Measurements from ENCODE around the gene SLC26A5.

Gene SLC26A5

DNA sequence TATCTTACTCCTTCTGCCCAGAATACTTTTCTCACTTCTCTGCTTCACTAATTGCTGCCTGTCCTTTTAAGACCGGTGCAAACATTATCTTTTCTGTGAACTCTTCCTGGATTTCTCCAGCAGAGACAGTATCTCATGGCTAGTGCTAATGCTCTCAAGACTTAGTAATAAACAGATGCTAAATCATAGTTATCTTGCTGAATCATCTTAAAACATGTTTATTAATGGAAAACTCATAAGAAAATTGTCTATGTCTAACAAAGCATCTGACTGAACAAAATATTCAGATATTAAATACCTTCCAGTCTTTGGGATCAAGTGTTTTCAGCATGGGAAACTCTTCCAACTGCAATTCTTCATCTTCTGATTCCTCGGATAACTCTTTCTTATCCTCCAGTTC is 104.5 kb downstream of the SLC26A5 start:
- H2BK120ac ChIP-seq (ENCODE audit: insufficient read depth, low read length, poor library complexity), result no peak overlapping the region
- H2BK5ac ChIP-seq (ENCODE audit: low read depth, low read length, poor library complexity), result no peak overlapping the region
- H3K4me1 ChIP-seq (ENCODE audit: control insufficient read depth in 1 of 2, insufficient read depth in 2 of 2, low read length in 2 of 2), result no peaks in the 10 kb centered on the region
- no peak overlapping the region for H4K91ac ChIP-seq (ENCODE audit: low read depth, low read length)
- H3K9ac ChIP-seq (ENCODE audit: low read length), result no peak overlapping the region
- H3K79me1 ChIP-seq (ENCODE audit: low read length), result peaks cover 6% of the 10 kb centered on the region
- WGBS (ENCODE audit: extremely low coverage, insufficient coverage, insufficient read length), result no CpG with 5 or more reads among the region's 2 CpGs
- H3K23ac ChIP-seq (ENCODE audit: low read length), result no peak overlapping the region
- no peak overlapping the region for H2AFZ ChIP-seq (ENCODE audit: insufficient read depth, low read length, poor library complexity)
- peaks cover 7% of the 10 kb centered on the region for H3K79me2 ChIP-seq (ENCODE audit: control insufficient read depth, insufficient read depth, low read length, poor library complexity)
- no peak overlapping the region for H3K4me2 ChIP-seq (ENCODE audit: low read length)
- H4K12ac ChIP-seq (ENCODE audit: low read depth, low read length), result no peak overlapping the region
- H3K36me3 ChIP-seq (ENCODE audit: control insufficient read depth in 1 of 2, insufficient read depth in 2 of 2, low read length in 2 of 2), result peaks cover 8 to 20% of the 10 kb centered on the region in 2 experiments
- no peak overlapping the region for H3K27ac ChIP-seq (ENCODE audit: low read depth, low read length)
- H3K14ac ChIP-seq (ENCODE audit: low read length), result no peak overlapping the region
- no peak overlapping the region for H3K4me3 ChIP-seq (ENCODE audit: low read depth, low read length)
- no peak overlapping the region for H2AK5ac ChIP-seq (ENCODE audit: low read length)
- H4K8ac ChIP-seq (ENCODE audit: low read depth, low read length), result no peak overlapping the region
- no peak overlapping the region for H2BK12ac ChIP-seq (ENCODE audit: low read length)
- H3K18ac ChIP-seq (ENCODE audit: low read length), result no peak overlapping the region
- H3K9me3 ChIP-seq (ENCODE audit: insufficient read depth, low read depth, low read length), result no peaks in the 10 kb centered on the region
- no peak overlapping the region for H3K4ac ChIP-seq (ENCODE audit: low read depth, low read length)
- DNase-seq, result no peak
- H3K27me3 ChIP-seq (ENCODE audit: insufficient read depth, low read length), result no peaks in the 10 kb centered on the region

DNA sequence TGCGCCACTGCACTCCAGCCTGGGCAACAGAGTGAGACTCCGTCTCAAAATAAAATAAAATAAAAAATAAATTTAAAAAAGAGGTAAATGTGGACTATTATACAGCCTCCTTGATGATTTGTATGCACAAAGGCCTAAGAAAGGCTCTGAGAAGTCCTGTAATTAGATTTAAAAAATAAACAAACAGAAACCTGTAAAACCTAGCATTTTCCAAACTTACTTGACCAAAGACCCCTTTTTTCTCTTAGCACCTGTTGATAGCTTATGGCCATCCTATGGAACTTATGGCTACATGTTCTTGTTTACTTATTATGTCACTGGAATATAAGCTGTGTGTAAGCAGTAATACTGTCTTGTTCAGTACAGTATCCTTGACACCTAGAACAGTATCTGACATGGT is 107.1 kb downstream of the SLC26A5 start:
- H3K27ac ChIP-seq (ENCODE audit: low read depth, low read length), result no peak overlapping the region
- no peak overlapping the region for H2AFZ ChIP-seq (ENCODE audit: insufficient read depth, low read length, poor library complexity)
- H3K14ac ChIP-seq (ENCODE audit: low read length), result no peak overlapping the region
- no peak for DNase-seq
- no peak overlapping the region for H4K8ac ChIP-seq (ENCODE audit: low read depth, low read length)
- no CpG with 5 or more reads among the region's 2 CpGs for WGBS (ENCODE audit: extremely low coverage, insufficient coverage, insufficient read length)
- H3K79me2 ChIP-seq (ENCODE audit: control insufficient read depth, insufficient read depth, low read length, poor library complexity), result peaks cover under 1% of the 10 kb centered on the region
- H3K23ac ChIP-seq (ENCODE audit: low read length), result no peak overlapping the region
- H3K4ac ChIP-seq (ENCODE audit: low read depth, low read length), result no peak overlapping the region
- H4K12ac ChIP-seq (ENCODE audit: low read depth, low read length), result no peak overlapping the region
- H2BK120ac ChIP-seq (ENCODE audit: insufficient read depth, low read length, poor library complexity), result no peak overlapping the region
- peaks cover 20 to 32% of the 10 kb centered on the region in 2 experiments for H3K36me3 ChIP-seq (ENCODE audit: control insufficient read depth in 1 of 2, insufficient read depth in 2 of 2, low read length in 2 of 2)
- H3K9ac ChIP-seq (ENCODE audit: low read length), result no peak overlapping the region
- no peak overlapping the region for H3K4me3 ChIP-seq (ENCODE audit: low read depth, low read length)
- no peaks in the 10 kb centered on the region for H3K4me1 ChIP-seq (ENCODE audit: control insufficient read depth in 1 of 2, insufficient read depth in 2 of 2, low read length in 2 of 2)
- H3K79me1 ChIP-seq (ENCODE audit: low read length), result no peaks in the 10 kb centered on the region
- H3K18ac ChIP-seq (ENCODE audit: low read length), result no peak overlapping the region
- H3K9me3 ChIP-seq (ENCODE audit: insufficient read depth, low read depth, low read length), result no peaks in the 10 kb centered on the region
- H4K91ac ChIP-seq (ENCODE audit: low read depth, low read length), result no peak overlapping the region
- H3K4me2 ChIP-seq (ENCODE audit: low read length), result no peak overlapping the region
- no peak overlapping the region for H2AK5ac ChIP-seq (ENCODE audit: low read length)
- H3K27me3 ChIP-seq (ENCODE audit: insufficient read depth, low read length), result no peaks in the 10 kb centered on the region
- H2BK5ac ChIP-seq (ENCODE audit: low read depth, low read length, poor library complexity), result no peak overlapping the region
- H2BK12ac ChIP-seq (ENCODE audit: low read length), result no peak overlapping the region

DNA sequence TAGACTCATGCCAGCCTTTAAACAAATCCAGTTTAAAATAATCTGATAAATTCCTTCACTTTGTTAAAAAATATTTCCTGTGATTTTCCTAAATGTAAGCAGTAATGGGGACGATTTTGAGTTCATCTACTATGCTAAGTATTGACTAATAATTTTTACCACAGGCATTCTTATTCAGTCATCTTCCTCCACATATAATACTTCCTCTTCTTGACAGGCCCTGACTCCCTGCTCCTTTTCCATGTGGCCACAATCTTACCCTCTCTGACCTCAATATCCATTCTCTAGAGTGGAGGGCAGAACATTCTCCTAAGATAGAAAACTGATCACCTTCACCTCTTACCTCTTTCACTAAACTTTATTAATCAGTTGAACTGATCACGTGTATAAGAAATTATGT is 109.2 kb downstream of the SLC26A5 start:
- Histone ChIP-seq H2BK5ac (ENCODE audit: low read depth, low read length, poor library complexity) (no peak overlapping the region), H3K4me2 (ENCODE audit: low read length) (no peak overlapping the region), H3K9ac (ENCODE audit: low read length) (no peak overlapping the region), H3K79me1 (ENCODE audit: low read length) (no peaks in the 10 kb centered on the region), H3K4me1 (ENCODE audit: control insufficient read depth in 1 of 2, insufficient read depth in 2 of 2, low read length in 2 of 2) (no peaks in the 10 kb centered on the region), H3K14ac (ENCODE audit: low read length) (no peak overlapping the region), H3K4me3 (ENCODE audit: low read depth, low read length) (no peak overlapping the region), H3K4ac (ENCODE audit: low read depth, low read length) (no peak overlapping the region), H3K79me2 (ENCODE audit: control insufficient read depth, insufficient read depth, low read length, poor library complexity) (no peaks in the 10 kb centered on the region), H4K91ac (ENCODE audit: low read depth, low read length) (no peak overlapping the region), H2BK120ac (ENCODE audit: insufficient read depth, low read length, poor library complexity) (no peak overlapping the region), H3K27me3 (ENCODE audit: insufficient read depth, low read length) (no peaks in the 10 kb centered on the region), H3K36me3 (ENCODE audit: control insufficient read depth in 1 of 2, insufficient read depth in 2 of 2, low read length in 2 of 2) (peaks cover 21 to 35% of the 10 kb centered on the region in 2 experiments), H2AK5ac (ENCODE audit: low read length) (no peak overlapping the region), H4K12ac (ENCODE audit: low read depth, low read length) (no peak overlapping the region), H3K23ac (ENCODE audit: low read length) (no peak overlapping the region), H2BK12ac (ENCODE audit: low read length) (no peak overlapping the region), H3K27ac (ENCODE audit: low read depth, low read length) (no peak overlapping the region), H3K9me3 (ENCODE audit: insufficient read depth, low read depth, low read length) (no peaks in the 10 kb centered on the region), H3K18ac (ENCODE audit: low read length) (no peak overlapping the region), H4K8ac (ENCODE audit: low read depth, low read length) (no peak overlapping the region), H2AFZ (ENCODE audit: insufficient read depth, low read length, poor library complexity) (no peak overlapping the region)
- no peak for DNase-seq
- WGBS (ENCODE audit: extremely low coverage, insufficient coverage, insufficient read length), result no CpG with 5 or more reads among the region's 2 CpGs

DNA sequence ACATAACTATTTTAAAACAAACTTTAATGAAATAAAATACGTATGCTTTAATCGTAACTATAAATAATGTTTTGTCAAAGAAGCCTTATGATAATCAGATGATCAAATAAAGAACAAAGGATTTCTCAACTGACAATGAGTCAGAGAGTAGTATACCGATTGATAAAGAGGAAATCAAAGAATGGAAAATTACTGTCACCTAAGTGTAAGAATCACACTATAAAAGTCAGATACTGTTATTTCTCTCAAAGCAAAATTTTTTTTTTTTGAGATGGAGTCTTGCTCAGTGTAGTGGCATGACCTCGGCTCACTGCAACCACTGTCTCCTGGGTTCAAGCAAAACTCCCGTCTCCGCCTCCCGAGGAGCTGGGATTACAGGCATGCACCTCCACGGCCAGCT is 120.3 kb downstream of the SLC26A5 start:
- no peak overlapping the region for H2BK120ac ChIP-seq (ENCODE audit: insufficient read depth, low read length, poor library complexity)
- H2AK5ac ChIP-seq (ENCODE audit: low read length), result no peak overlapping the region
- H4K12ac ChIP-seq (ENCODE audit: low read depth, low read length), result no peak overlapping the region
- no peak for DNase-seq
- no peaks in the 10 kb centered on the region for H3K27me3 ChIP-seq (ENCODE audit: insufficient read depth, low read length)
- no peak overlapping the region for H2BK12ac ChIP-seq (ENCODE audit: low read length)
- H2AFZ ChIP-seq (ENCODE audit: insufficient read depth, low read length, poor library complexity), result no peak overlapping the region
- no peak overlapping the region for H3K4me2 ChIP-seq (ENCODE audit: low read length)
- no peak overlapping the region for H3K4ac ChIP-seq (ENCODE audit: low read depth, low read length)
- H3K4me3 ChIP-seq (ENCODE audit: low read depth, low read length), result no peak overlapping the region
- H3K27ac ChIP-seq (ENCODE audit: low read depth, low read length), result no peak overlapping the region
- H2BK5ac ChIP-seq (ENCODE audit: low read depth, low read length, poor library complexity), result no peak overlapping the region
- no peak overlapping the region for H4K91ac ChIP-seq (ENCODE audit: low read depth, low read length)
- H3K79me2 ChIP-seq (ENCODE audit: control insufficient read depth, insufficient read depth, low read length, poor library complexity), result no peaks in the 10 kb centered on the region
- H3K4me1 ChIP-seq (ENCODE audit: control insufficient read depth in 1 of 2, insufficient read depth in 2 of 2, low read length in 2 of 2), result no peaks in the 10 kb centered on the region
- no CpG with 5 or more reads among the region's 8 CpGs for WGBS (ENCODE audit: extremely low coverage, insufficient coverage, insufficient read length)
- H3K23ac ChIP-seq (ENCODE audit: low read length), result no peak overlapping the region
- H3K36me3 ChIP-seq (ENCODE audit: control insufficient read depth in 1 of 2, insufficient read depth in 2 of 2, low read length in 2 of 2), result peaks cover 19 to 20% of the 10 kb centered on the region in 2 experiments
- no peaks in the 10 kb centered on the region for H3K79me1 ChIP-seq (ENCODE audit: low read length)
- H3K14ac ChIP-seq (ENCODE audit: low read length), result no peak overlapping the region
- H4K8ac ChIP-seq (ENCODE audit: low read depth, low read length), result no peak overlapping the region
- no peaks in the 10 kb centered on the region for H3K9me3 ChIP-seq (ENCODE audit: insufficient read depth, low read depth, low read length)
- H3K9ac ChIP-seq (ENCODE audit: low read length), result no peak overlapping the region
- no peak overlapping the region for H3K18ac ChIP-seq (ENCODE audit: low read length)
